K562 (cell line): Measurements from ENCODE around the gene SPATA25. TPM values are rescaled to one million over a fixed set of nuclear protein-coding genes. Genes with fewer than 3 reads are reported as not detected.

Source experiments
- BCOR ChIP-seq: fragments of 450-650 bp; IDR thresholded peaks from 2 replicates; pipeline ENCODE4 v1.6.1; 2016
- ETV5 ChIP-seq: sonication (generic); formaldehyde crosslinking; IDR thresholded peaks from 2 replicates; pipeline ENCODE4 v1.4.0; 2020; ENCODE audit warnings: low read depth, mild to moderate bottlenecking, missing genetic modification reagents
- PCBP1 ChIP-seq: fragments of 200-400 bp; formaldehyde crosslinking; IDR thresholded peaks from 2 replicates; pipeline ENCODE4 v1.6.1; 2018; ENCODE audit warnings: mild to moderate bottlenecking, low read depth, low read length; ENCODE audit not compliant: poor library complexity, severe bottlenecking
- PHF20 ChIP-seq: fragments of 450-650 bp; IDR thresholded peaks from 2 replicates; pipeline ENCODE4 v1.6.1; 2018; ENCODE audit not compliant: partially characterized antibody
- PML ChIP-seq: IDR thresholded peaks from 2 replicates; pipeline ENCODE4 v1.6.1; 2012; ENCODE audit warnings: low read length, inconsistent platforms
- RBM39 ChIP-seq: fragments of 200-400 bp; formaldehyde crosslinking; optimal IDR thresholded peaks from 2 replicates; pipeline ENCODE3; 2018; ENCODE audit warnings: low read depth, low read length
- XRCC5 ChIP-seq: fragments of 200-400 bp; formaldehyde crosslinking; IDR thresholded peaks from 2 replicates; pipeline ENCODE4 v1.6.1; 2017; ENCODE audit warnings: low read depth, mild to moderate bottlenecking, low read length
- ZBTB40 ChIP-seq, 2 experiments: fragments of 450-650 bp in 1 of 2; sonication (generic) in 1 of 2; formaldehyde crosslinking in 1 of 2; IDR thresholded peaks; 2 replicates each; pipeline versions ENCODE4 v1.7.1 to v1.9.0; 2016 to 2022; ENCODE audit warnings: inconsistent platforms in 1 of 2, mild to moderate bottlenecking in 1 of 2, missing genetic modification reagents in 1 of 2
- ZNF184 ChIP-seq: sonication (generic); formaldehyde crosslinking; IDR thresholded peaks from 2 replicates; pipeline ENCODE4 v1.5.0; 2020; ENCODE audit warnings: missing genetic modification reagents
- ZNF407 ChIP-seq: fragments of 450-650 bp; IDR thresholded peaks from 2 replicates; pipeline ENCODE4 v1.6.1; 2016; ENCODE audit warnings: low read depth
- polyA plus RNA-seq, 8 experiments: library from polyadenylated mRNA; depleted of rRNA in 4 of 8; stranded (reverse) in 5 of 8; unstranded in 3 of 8; fragments of >200 nt; fragmentation: Nextera tagmentation in 2 of 8; fragmentation: Illumina TruSeq in 1 of 8; extraction: Ambion mirVana in 2 of 8; extraction: Trizol in 1 of 8; gene quantifications; 2 replicates each; pipeline versions ENCODE4 v1.2.1 to v1.2.3, GENCODE V29; 2011 to 2014; ENCODE audit warnings: inconsistent platforms in 1 of 8, missing spikeins in 1 of 8
- total RNA-seq, 7 experiments: library from RNA; depleted of rRNA in 6 of 7; stranded (reverse); fragments of >200 nt in 6 of 7; fragmentation: Illumina TruSeq in 2 of 7; extraction: Trizol in 2 of 7; gene quantifications; 2 replicates each; pipeline versions ENCODE4 v1.2.1 to v1.2.3, GENCODE V29; 2011 to 2021; ENCODE audit warnings: low replicate concordance in 1 of 7

SPATA25 gene
- total and polyA plus RNA-seq, 9 of the 15 experiments (the other 6 are each of a cell fraction or from before 2014, with no cell fraction given), result 0.21 to 0.95 (median 0.53) TPM; not detected in 3

- no peak for TF ChIP-seq ZNF407
- TF ChIP-seq PHF20, result peak; percentile 50
- TF ChIP-seq XRCC5, result peak; percentile 69; the same call in 1 of the 2 replicates
- TF ChIP-seq ZNF184 (CRISPR knock-in tag), result no peak
- peak; percentile 40; the same call in 1 of the 2 replicates for TF ChIP-seq ETV5
- peak; percentile 64 for TF ChIP-seq ZBTB40 (IDR thresholded peaks at IDR 0.05)
- no peak for TF ChIP-seq ZBTB40 (CRISPR knock-in tag; IDR thresholded peaks at IDR 0.05)
- TF ChIP-seq RBM39, result no peak
- TF ChIP-seq BCOR, result peak; percentile 92
- TF ChIP-seq PCBP1, result no peak
- TF ChIP-seq PML, result peak; percentile 70; the same call in 1 of the 2 replicates
These were observed 48.1 kb upstream of the SPATA25 start (continued) for GRCh38 chr20:45935416-45936046.
